LHCN-M2 (cell line): Measurements from ENCODE around the gene TAF5L. TPM values are rescaled to one million over a fixed set of nuclear protein-coding genes. Genes with fewer than 3 reads are reported as not detected.
"Not testable (repeated sequence)": the region's sequence is repeated elsewhere in the genome, so short reads cannot be mapped to it uniquely, and the experiment has no call there.

Source experiments
- DNase-seq: peaks from one replicate; pipeline ENCODE4 v3.0.0-alpha.2; 2012; ENCODE audit warnings: low read depth
- total RNA-seq: library from RNA; depleted of rRNA; stranded (reverse); fragments of >200 nt; gene quantifications from 2 replicates; pipeline ENCODE4 v1.2.3, GENCODE V29; 2014

Gene TAF5L
- total RNA-seq, 1 experiment from 2014 or later = 18.6 TPM

- DNase-seq = no peak
Observed at GRCh38 chr1:229642376-229642775, 16.5 kb upstream of the TAF5L start.

GRCh38 chr1:229641306-229641705 is 15.4 kb upstream of the TAF5L start:
- no peak for DNase-seq

GRCh38 chr1:229640455-229640854 is 14.5 kb upstream of the TAF5L start:
- DNase-seq = no peak

GRCh38 chr1:229637746-229638145 is 11.8 kb upstream of the TAF5L start:
- no peak for DNase-seq

- no peak for DNase-seq
Observed at GRCh38 chr1:229636042-229636441, 10.1 kb upstream of the TAF5L start.

- no peak for DNase-seq
Observed at GRCh38 chr1:229631966-229632365, 6.0 kb upstream of the TAF5L start.

GRCh38 chr1:229631148-229631547 is 5.2 kb upstream of the TAF5L start:
- DNase-seq = no peak

- DNase-seq = peak; percentile 29
Observed at GRCh38 chr1:229629261-229629660, 3.3 kb upstream of the TAF5L start.

GRCh38 chr1:229627003-229627402 is 1.1 kb upstream of the TAF5L start:
- no peak for DNase-seq

GRCh38 chr1:229625071-229625914 is 629 bp downstream of the TAF5L start:
- DNase-seq = peak; percentile 26

GRCh38 chr1:229624521-229625070 is 1.3 kb downstream of the TAF5L start:
- peak; percentile 1 for DNase-seq

GRCh38 chr1:229623838-229624237 is 2.1 kb downstream of the TAF5L start:
- no peak for DNase-seq

- DNase-seq = no peak
Observed at GRCh38 chr1:229623225-229623624, 2.7 kb downstream of the TAF5L start.

GRCh38 chr1:229622641-229623120 is 3.2 kb downstream of the TAF5L start:
- DNase-seq = not testable (repeated sequence)

GRCh38 chr1:229621663-229622062 is 4.3 kb downstream of the TAF5L start:
- no peak for DNase-seq

- peak; percentile 18 for DNase-seq
Observed at GRCh38 chr1:229620876-229621275, 5.0 kb downstream of the TAF5L start.

GRCh38 chr1:229619614-229620013 is 6.3 kb downstream of the TAF5L start:
- no peak for DNase-seq

- no peak for DNase-seq
Observed at GRCh38 chr1:229619002-229619401, 6.9 kb downstream of the TAF5L start.

- DNase-seq = no peak
Observed at GRCh38 chr1:229617351-229618100, 8.4 kb downstream of the TAF5L start.

- DNase-seq = no peak
Observed at GRCh38 chr1:229614701-229615100, 11.2 kb downstream of the TAF5L start.

- DNase-seq = no peak
Observed at GRCh38 chr1:229613938-229614337, 12.0 kb downstream of the TAF5L start.

- DNase-seq = no peak
Observed at GRCh38 chr1:229608590-229608989, 17.3 kb downstream of the TAF5L start.
